KOPT-K1 (cell line): Measurements from ENCODE around the gene MAPK8IP1.

ENCODE experiments used
- H3K27ac ChIP-seq: fragments of 200-600 bp; sonication (generic); 2 replicates; pipeline ENCODE4 v1.5.1; 2016; ENCODE audit warnings: antibody characterized with exemption, mild to moderate bottlenecking, low read depth, low read length; ENCODE audit not compliant: poor library complexity, severe bottlenecking
- H3K36me3 ChIP-seq: fragments of 200-600 bp; sonication (generic); 2 replicates; pipeline ENCODE4 v1.5.1; 2017; ENCODE audit warnings: antibody characterized with exemption, mild to moderate bottlenecking, low read length, moderate library complexity; ENCODE audit not compliant: insufficient read depth
- H3K9me3 ChIP-seq: fragments of 200-600 bp; sonication (generic); 2 replicates; pipeline ENCODE4 v1.5.1; 2017; ENCODE audit warnings: antibody characterized with exemption, low read length, mild to moderate bottlenecking; ENCODE audit not compliant: insufficient read depth, poor library complexity, severe bottlenecking

MAPK8IP1 gene

DNA sequence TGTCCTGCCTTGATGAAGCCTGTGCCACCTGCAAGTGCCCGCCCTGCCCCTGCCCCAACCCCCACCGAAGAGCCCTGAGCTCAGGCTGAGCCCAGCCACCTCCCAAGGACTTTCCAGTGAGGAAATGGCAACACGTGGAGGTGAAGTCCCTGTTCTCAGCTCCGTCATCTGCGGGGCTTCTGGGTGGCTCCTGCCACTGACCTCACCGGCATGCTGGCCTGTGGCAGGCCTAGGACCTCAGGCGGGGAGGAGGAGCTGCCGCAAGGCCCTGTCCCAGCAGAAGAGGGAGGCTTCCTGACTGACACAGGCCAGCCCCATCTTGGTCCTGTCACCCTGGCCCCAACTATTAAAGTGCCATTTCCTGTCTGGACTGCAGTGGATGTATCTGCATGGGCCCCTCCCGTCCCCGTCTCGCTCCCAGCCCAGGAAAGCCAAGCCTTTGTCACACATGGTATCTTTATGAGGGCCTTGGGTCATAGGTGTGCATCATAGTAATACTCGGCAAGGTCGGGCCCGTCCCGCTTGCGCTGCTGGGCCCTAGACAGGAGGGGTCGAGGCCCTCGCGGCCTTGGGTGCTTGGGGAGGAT, 20.7 kb downstream of the MAPK8IP1 start:
- Histone ChIP-seq H3K9me3 (no peaks in the 10 kb centered on the region), H3K27ac (no peak overlapping the region), H3K36me3 (peaks cover 25% of the 10 kb centered on the region; the same call in 1 of the 2 replicates)

DNA sequence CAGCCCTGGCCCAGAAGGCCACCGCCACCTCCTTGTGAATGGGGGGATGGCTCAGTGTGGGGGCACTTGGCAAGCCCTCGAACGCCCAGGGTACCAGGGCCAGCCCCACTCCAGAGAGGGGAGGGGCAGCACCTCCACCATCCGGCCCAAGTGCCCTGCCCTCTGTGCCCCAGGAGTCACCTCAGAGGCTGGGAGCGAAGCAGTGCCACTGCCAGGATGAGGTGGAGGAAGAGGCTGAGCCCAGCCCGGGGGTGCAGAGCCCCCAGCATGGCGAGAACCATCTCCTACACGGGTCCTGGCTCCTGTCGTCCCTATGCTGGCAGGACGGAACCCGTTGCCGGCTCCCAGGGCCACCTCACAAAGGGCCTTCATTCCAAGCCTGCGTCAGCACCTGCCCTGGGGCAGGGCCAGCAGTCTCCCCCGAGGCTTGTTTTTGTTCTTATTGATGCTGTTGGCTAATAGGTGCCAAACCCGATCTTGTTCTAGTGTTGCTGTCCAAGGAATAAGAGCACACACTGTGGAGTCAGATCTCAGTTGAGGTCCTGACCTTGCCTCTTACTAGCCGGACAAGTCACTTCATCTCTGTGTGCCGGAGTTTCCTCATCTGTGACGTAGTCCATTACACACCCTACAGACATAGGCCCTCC, 21.6 kb downstream of the MAPK8IP1 start, which contains the start of gene FREY1:
Gene FREY1, minus strand, starts transcription at position 307 of the 647 bp plus-strand sequence. Its CDS starts 26 bp downstream, at position 281.
- H3K9me3 ChIP-seq: no peaks in the 10 kb centered on the region

DNA sequence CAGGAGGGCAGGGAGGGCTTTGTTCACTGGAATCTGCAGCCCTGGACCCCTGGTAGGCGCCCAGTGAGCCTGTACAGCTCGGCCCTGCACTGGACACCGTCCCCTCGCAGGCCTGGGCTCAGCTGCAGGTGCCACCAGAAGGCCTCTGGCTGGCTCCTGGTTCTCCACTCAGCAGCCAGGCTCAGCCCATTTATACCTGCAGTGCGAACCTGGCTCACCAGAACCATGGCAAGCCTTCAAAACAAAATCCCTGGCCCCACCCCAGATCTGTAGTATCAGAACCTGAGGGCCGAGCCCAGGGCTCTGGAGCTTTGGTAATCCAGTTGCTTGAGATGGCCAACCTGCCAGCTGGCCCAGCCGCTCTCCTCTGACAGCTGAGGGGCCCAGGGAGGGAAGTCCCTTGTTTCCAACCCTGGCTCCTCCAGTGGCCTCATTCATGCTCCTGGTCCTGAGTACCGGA, 22.5 kb downstream of the MAPK8IP1 start:
- H3K9me3 ChIP-seq: no peaks in the 10 kb centered on the region
- peaks cover 30% of the 10 kb centered on the region for H3K36me3 ChIP-seq
- no peak overlapping the region for H3K27ac ChIP-seq

More for the DNA sequence above, 21.6 kb downstream of the MAPK8IP1 start, which contains the start of gene FREY1:
- Histone ChIP-seq H3K36me3 (peaks cover 29% of the 10 kb centered on the region; the same call in 1 of the 2 replicates), H3K27ac (no peak within 1 kb of the TSS)

DNA sequence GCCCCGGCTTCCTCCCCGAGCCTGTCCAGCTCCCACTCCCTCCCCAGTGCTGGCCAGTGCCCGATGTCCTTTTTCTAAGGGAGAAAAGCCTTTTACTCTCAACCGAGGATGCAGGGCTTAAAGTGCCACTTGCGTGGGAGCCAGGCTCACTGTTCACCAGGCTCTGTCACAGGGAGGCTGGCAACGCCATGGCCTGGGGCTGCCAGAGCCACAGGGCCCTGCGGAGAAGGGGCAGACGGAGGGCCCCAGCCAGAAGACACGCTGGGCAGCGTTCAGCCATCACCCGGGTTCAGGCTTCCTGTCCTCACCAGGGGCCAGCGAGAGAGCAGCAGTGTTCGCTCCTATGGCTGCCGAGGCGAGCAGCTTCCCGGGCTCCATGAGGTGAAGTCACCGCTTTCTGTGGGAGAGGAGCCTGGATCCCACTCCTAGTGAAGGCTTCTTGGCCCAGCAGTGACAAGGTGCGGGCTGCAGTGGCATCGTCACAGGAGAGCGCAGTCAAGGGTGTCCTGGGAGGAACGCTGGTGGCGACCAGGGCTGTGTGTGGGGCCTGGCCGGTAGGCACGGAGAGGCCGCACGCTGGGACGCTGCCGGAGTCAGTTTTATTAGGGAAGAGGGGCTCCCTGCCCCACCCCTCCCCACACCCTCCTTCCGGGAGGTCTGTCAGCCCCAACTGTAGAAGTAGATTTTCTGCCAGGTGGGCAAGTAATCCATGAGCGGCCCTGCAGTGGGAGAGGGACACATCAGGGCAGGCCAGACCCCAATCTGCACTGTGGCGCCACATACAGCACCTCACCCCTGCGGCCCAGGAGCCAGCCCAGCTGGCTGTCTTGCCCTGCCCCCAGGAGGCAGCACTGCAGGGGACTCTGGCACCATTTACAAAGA, 24.4 kb downstream of the MAPK8IP1 start:
- Histone ChIP-seq H3K9me3 (no peaks in the 10 kb centered on the region), H3K27ac (no peak overlapping the region), H3K36me3 (peaks cover 49% of the 10 kb centered on the region)

DNA sequence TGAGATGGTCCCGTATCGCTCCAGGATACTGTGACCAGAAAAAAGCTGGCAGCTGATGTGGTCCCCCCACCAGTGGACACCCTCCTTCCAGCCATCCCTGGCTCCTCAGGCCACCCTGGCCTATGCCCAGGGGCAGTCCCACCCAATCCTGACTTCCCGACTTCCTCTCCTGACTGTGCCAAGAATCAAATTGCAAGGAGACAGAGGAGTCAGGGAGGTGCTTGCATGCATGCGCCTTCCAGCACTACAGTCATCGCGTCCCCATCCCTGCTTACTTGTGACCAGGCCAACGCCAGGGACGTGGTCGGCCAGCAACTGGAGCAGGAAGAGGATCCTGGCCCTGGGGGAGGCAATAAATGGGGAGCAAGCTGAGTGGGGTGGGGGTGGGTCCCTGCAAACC, 25.2 kb downstream of the MAPK8IP1 start:
- H3K9me3 ChIP-seq: no peaks in the 10 kb centered on the region
- no peak overlapping the region for H3K27ac ChIP-seq
- H3K36me3 ChIP-seq: peaks cover 57% of the 10 kb centered on the region

DNA sequence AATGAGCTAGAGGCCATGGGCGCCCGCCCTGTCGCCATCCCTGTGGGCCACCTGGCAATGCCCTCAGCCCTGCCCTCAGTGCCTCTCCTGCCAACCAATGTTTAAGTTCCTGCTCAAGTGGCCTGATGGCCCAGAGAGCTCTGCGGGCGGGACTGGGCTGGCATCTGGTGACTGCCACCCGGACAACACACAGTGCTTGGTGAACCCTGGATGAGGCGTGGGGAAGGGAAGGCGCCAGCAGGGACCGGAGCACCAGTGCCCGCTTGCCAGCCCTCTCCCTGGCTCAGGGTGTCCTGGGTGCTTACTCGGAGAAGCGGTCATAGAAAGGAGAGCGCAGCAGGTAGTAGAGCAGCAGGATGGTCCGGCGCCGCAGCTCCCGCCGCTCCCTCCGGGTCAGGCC, 28.1 kb downstream of the MAPK8IP1 start:
- peaks cover 64% of the 10 kb centered on the region for H3K36me3 ChIP-seq
- no peaks in the 10 kb centered on the region for H3K9me3 ChIP-seq
- no peak overlapping the region for H3K27ac ChIP-seq

DNA sequence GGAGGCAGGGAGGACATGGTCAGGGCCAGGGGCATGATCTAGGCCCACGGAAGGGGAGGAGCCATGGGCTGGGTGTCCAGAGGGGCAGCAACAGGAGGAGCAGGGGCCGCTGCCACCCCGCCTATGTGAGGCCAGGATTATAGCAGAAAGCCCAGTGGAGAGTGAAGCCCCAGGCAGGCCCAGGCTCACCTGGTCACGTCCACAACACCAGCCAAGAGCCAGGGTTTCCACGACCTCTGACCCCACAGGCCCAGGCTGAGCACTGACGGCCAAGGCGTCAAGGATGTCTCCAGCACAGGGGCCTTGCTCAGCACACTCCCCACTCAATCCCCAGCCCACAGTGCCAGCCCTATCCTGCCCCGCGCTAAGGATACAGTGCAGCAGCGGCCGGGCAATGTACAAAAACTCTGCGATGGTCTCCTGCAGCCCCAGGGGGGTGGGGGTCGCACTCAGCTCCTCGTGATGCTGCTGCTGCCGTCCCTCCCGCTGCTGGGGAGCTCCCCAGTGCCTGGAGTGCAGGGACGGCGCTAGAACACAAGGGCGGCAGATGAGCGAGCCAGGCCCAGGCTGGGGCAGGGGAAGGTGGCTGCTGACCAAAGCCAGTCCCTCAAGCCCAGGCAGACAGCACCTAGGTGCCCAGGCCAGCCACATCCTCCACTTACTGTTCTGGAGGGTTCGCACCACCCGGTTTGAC, 28.6 kb downstream of the MAPK8IP1 start:
- H3K9me3 ChIP-seq: no peaks in the 10 kb centered on the region
- H3K36me3 ChIP-seq: peaks cover 60% of the 10 kb centered on the region
- H3K27ac ChIP-seq: no peak overlapping the region

DNA sequence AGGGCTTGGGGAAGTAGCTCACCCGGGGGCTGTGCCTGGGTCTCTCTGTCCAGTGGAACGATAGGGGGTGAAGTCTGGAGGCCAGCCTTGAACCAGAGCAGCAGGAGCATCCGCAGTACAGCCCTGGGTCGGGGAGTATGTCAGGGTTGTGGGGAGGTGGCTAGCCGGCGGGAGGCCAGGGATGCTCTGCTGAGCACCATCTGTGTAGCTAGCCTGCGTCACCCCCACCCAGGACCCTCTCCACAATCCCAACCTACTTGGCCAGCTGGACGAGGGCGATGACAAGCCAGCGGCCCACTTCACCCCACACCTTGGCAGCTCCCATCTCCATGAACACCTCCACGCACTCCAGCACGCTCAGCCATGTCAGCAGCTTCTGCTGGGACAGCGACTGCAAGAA, 30.0 kb downstream of the MAPK8IP1 start:
- peaks cover 47% of the 10 kb centered on the region for H3K36me3 ChIP-seq
- no peaks in the 10 kb centered on the region for H3K9me3 ChIP-seq
- H3K27ac ChIP-seq: no peak overlapping the region

DNA sequence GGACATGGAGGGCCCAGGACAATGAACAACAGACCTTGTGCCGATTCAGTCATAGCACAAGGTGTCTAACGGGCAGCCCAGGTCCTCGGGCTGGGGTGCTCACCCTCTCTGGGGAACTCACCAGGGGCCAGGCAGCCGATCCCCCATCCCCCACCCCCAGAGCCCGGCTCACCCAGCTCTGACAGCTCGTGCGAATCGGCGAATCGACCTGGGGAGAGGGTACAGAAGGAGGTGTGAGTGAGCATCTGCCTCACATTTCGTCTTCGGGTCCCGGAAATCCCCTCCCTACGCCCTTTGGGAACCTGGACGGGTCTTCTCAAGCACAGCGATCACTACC, 31.8 kb downstream of the MAPK8IP1 start:
- peaks cover 35% of the 10 kb centered on the region for H3K36me3 ChIP-seq
- H3K9me3 ChIP-seq: no peaks in the 10 kb centered on the region
- peak overlapping the region; percentile 76 for H3K27ac ChIP-seq

DNA sequence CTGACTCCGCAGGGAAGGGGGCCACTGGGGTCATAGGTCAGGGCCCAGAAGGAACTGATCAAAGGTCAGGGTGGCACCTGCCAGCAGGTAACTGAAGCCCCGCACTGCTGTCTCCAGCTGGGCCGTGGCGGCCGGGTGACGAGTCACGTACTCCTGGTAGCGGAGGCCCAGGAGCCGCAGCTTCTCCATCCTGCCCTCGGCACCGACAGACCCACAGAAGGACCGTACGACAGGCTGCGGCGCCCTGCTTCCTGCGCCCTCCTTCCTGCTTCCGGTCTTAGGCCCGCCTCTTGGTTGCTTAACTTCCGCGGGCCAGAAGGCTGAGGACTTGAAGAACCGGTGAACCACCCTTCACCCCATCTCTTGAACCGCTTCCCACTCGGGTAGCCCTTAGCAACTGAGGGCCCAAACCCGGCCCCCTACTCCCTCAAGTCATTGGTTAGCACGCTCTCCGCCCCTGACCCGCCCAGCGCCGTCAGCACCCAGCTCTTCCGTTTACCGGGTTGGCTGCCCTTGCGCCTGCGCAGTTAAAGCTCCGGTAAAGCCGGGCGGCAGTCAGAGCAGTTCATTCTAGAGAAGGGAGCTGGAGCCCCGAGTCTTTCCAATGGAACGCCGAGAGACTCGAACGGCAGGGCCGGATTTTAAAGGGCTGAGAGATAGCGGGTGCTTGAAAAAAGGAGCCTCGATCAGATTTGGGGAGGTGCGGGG, 32.3 kb downstream of the MAPK8IP1 start, which contains the start of gene PEX16:
Gene PEX16, minus strand, starts transcription at position 255 of the 708 bp plus-strand sequence. Its CDS starts 66 bp downstream, at position 189.
- H3K27ac ChIP-seq: peak within 1 kb of the TSS; percentile 76
- peaks cover 35% of the 10 kb centered on the region for H3K36me3 ChIP-seq
- H3K9me3 ChIP-seq: no peaks in the 10 kb centered on the region

DNA sequence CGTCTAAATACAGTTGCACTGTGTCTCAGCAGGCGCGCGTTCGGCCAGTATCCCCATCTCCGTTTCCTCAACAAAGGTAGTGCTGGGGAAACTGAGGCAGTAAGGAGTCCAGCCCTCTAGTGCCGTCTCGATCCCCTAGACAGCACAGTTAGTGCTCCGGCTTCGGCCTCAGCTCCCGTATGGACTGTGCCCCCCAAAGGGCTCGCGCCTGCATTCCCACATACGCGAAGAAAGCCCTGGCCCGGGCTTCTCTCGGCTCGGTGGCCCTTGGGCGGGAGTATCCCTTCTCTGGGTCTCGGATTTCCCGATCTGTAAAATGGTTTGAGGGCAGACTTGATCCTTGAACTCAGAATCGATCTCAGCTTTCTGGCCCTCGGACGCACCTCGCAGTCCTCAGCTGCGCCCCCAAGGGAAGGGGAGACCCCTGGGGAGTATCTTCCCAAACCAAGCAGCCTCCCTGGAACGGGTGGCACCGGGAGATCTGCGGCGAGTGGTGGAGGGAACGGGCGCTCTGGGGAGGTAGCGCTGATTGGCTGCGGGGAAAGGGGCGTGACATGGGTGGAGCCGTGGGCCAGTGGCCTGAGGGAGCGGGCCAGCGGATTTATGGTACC, 33.0 kb downstream of the MAPK8IP1 start:
- H3K36me3 ChIP-seq: peaks cover 29% of the 10 kb centered on the region
- peak overlapping the region; percentile 76 for H3K27ac ChIP-seq
- H3K9me3 ChIP-seq: no peaks in the 10 kb centered on the region

DNA sequence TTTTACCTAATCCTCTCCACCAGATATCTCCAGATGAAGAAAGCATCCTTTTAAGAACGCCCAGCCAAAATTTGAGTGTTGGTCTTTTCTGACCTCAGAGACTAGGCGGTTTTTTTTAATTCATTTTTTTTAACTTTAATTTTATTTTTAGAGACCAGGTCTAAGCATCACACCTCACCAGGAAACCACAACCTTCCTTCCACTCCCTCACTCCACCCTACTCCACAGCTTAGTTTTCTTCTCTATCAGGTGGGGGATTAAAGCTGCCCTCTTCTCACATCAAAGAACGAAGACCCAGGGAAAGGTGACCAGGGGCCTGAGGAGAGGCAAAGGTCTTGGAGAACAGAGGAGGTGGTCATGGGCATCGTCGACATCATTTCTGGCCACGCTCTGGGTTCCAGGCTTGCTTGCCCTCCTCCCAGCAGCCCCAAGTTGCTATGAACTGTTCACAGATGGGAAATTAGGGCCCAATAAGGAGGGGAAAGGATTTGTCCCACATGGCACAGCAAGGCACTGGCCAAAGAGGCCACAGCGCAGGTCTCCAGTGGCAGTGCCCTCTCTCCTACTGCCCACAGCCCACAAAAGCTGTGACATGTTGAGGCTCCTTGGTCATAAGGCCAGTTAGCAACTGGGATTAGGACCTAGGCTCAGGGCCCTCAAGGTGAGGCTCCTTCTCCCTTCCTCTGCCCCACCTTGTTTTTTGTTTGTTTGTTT, 33.7 kb downstream of the MAPK8IP1 start:
- Histone ChIP-seq H3K27ac (peak overlapping the region; percentile 76), H3K9me3 (no peaks in the 10 kb centered on the region), H3K36me3 (peaks cover 22% of the 10 kb centered on the region; the same call in 1 of the 2 replicates)

DNA sequence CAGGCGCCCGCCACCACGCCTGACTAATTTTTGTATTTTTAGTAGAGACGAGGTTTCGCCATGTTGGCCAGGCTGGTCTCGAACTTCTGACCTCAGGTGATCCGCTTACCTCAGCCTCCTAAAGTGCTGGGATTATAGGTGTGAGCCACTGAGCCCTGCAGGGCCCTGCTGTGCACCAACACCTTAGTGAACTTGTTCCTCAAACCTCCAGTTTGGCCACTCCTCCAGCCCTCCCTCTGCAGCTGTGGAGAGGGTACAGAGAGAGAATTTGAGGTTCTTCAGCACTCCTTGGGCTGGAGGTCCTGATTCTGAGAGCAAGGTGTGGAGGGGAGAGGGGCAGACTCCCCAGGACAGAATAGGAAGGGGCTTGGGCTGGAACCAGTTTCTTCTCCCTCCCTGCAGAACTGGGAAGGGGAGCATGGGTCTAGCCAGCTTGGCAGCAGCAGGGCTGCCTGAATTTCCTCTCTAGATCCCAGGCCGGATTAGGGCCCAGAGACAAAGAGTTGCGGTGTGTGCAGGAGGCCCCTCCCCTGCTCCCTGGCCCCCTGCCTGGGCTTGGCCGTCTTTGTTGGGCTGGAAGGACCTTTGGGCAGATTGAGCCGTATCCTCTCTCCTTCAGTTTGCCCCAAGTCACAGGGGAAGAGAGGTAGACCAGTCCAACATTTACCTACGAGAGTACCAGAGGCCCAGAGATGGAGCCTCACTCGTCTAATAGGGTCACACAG, 34.5 kb downstream of the MAPK8IP1 start:
- Histone ChIP-seq H3K36me3 (peaks cover 13% of the 10 kb centered on the region; the same call in 1 of the 2 replicates), H3K9me3 (no peaks in the 10 kb centered on the region), H3K27ac (no peak overlapping the region)
